ENCODE results near the gene NDFIP1.

DNA sequence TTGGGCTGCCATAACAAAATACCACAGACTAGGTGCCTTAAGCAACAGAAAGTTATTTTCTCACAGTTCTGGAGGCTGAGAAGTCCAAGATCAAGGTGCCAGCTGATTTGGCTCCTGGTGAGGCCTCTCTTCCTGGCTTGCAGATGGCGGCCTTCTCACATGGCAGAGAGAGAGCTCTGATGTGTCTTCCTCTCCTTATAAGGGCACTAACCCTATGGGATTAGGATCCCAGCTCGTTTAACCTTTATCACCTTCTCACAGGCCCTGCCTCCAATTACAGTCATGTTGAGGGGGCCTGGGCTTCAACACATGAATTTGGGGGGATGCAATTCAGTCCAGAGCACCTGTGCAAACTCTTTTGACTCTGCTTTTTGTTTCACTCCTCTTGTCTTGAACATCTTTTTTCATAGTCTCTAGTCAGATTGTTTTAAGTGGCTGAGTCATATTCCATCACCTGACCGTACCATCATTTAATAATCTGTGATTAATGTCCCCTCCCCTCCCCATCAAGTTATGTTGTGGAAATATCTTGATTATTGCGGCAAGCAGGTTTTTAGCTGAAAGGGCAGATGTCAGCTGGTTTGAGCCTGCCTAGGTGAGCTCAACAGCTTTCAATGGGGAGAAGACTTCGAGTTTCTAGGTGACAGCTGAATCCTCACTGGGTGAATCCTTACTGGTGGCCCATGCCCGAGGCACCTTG is 61.8 kb downstream of the NDFIP1 start:
- no peak for TF ChIP-seq EZH2phosphoT487 (IDR thresholded peaks at IDR 0.05; ENCODE audit: insufficient read depth, low read depth)
- TF ChIP-seq EZH2 (IDR thresholded peaks at IDR 0.05; ENCODE audit: insufficient read depth, poor library complexity, severe bottlenecking): no peak
